GM19023 (cell line): ENCODE results near the gene BRD9.
A peak's percentile ranks its signal among the peaks of the same experiment; 100 is the strongest.
"Not testable (repeated sequence)": the region's sequence is repeated elsewhere in the genome, so short reads cannot be mapped to it uniquely, and the experiment has no call there.

Source experiments
- ATAC-seq: cut with Tn5 transposase; IDR thresholded peaks from one replicate; pipeline ENCODE4 v1.9.1; 2021; ENCODE audit warnings: mild to moderate bottlenecking, moderate library complexity; ENCODE audit not compliant: unreplicated experiment

The BRD9 gene

GRCh38 chr5:923281-923873 is 30.8 kb upstream of the BRD9 start:
- peak; percentile 84 for ATAC-seq

GRCh38 chr5:922436-923280 is 30.1 kb upstream of the BRD9 start:
- ATAC-seq = no peak

DNA sequence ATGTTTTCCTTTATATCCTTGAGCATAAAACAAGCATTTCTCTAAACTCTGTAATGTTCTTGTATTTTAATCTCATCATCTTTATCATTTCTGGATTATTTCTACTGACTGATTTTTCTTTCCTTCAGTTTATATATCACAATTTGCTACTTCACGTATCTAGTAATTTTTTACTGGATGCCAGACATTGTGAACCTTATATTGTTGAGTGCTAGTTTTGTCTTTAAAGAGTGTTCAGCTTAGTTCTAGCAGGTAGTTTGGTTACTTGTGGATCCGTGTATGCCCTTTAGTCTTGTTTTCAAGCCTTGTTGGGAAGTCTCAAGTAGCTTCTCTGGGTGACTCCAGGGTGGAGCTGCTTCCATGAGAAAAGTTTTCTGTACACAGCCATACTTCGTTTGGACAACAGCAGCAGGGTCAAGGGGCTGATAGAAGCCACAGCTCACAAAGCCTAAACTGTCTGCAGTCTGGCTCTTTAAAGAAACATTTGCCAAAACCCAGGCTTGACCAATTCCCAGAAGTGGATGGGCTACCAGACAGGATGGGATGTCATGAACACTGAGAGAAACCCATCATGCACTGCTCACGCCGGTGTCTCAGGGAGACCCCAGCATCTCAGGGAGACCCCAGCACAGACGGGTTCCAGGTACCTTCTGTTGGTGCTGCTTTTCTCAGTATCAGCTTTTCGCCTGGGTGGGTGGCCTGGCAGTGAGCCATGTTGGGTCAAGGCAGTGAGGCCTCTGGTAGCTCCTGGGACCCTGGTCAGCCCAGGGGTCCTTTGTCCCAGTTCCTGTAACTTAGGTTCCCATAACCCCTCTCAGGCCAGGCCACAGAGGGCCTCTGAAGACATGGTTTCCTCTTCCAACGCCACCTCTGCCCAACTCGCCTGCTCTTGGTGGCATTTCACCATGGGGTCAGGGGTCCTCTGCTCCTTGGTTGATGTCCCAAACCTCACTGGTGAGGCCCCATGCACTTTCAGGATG is 29.1 kb upstream of the BRD9 start:
- no peak for ATAC-seq

DNA sequence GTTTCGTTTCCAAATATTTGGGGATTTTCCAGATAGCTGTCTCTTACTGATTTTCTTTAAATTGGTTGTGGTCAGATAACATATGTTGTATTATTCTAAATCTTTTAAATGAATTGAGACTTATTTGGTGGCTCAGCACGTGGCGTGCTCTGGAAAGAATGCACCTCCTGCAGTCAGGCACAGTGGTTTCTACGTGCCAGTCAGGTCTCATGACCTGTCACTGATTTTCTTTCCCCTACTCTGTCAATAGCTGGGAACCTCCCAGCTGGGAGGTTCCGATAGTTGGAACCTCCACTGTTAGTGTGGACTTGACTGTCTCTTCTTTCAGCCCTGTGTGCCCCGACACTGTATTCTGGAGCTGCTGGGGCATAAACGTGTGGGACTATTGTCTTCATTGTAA is 27.7 kb upstream of the BRD9 start:
- ATAC-seq = no peak

DNA sequence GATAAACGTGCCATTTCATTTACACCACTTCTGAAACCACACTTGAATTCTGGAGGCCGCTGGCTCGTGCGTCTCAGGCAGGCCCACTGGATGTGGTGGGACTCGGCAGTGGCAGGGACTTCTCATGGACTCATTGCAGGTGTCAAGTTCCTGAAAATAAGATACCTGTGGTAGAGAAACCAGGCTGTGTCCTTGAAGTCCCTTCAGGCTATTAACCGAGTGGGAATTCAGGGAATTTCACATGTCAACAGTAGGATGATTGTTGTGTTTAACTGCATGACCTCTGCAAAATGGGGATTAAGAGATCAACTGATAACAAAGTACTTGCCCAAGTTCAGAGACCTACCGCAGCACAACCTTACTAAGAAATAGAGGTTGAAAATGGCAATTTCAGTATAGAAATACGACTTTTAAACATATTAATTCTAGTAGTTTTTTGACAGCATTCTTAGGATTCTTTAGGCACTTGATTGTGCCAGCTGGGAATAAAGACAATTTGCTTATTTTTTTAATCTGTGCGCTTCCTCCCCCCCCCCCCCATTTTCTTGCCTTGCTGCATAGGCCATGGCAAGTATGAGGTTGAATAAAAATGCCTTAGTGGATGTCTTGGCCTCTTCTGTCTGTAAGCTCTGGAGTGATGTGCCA is 26.9 kb upstream of the BRD9 start:
- ATAC-seq = no peak

- not testable (repeated sequence) for ATAC-seq
These were observed 26.1 kb upstream of the BRD9 start for GRCh38 chr5:918717-919116.

- ATAC-seq = no peak
These were observed 24.1 kb upstream of the BRD9 start for GRCh38 chr5:916441-917293.

DNA sequence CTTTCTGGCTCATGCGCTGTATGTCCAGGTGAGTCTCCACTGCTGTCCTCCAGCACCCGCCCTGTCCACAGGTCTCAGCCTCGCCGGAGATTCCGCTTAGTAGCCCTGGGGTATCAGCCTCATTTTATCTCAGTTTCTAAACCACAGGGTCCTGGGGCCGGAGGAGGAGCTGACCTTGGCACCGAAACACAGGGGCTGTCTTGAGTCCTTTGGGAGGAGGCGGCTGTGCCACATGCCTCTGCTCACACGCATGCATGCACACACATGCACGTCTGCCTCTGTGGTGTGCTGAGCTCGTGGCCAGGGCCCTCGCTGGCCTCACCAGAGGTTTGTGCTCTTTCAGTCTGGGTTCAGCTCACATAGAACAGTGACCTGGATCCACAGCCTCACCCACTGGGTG is 23.3 kb upstream of the BRD9 start:
- ATAC-seq = no peak

DNA sequence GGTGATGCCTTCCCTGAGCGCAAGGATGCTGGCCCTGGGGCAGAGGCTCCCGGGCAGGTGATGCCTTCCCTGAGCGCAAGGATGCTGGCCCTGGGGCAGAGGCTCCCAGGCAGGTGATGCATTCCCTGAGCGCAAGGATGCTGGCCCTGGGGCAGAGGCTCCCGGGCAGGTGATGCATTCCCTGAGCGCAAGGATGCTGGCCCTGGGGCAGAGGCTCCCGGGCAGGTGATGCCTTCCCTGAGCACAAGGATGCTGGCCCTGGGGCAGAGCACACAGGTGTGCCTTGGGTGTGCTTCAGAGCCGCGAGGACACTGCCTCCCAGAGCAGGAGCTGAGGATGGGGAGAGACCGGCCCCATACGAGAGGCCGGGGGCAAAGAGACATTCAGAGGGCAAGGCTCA is 22.7 kb upstream of the BRD9 start:
- ATAC-seq = not testable (repeated sequence)

DNA sequence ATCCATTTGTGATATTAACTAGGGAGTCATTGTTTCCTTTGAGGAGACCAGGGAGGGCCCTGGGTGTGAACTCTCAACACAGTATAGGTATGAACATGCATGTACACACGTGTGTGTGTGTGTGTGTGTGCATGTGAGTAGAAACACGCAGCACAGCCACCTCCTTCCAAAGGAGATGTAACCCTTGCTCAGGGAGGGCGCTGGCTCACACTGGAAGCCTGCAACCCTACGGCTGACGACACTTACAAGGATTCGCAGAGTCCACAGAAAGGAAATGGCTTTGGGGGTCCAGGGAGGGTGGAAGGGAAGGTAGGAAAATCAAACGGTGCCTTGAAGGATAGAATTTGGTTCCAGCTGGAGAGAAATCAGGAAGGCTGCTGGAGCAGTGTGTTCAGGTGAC is 22.0 kb upstream of the BRD9 start:
- no peak for ATAC-seq

DNA sequence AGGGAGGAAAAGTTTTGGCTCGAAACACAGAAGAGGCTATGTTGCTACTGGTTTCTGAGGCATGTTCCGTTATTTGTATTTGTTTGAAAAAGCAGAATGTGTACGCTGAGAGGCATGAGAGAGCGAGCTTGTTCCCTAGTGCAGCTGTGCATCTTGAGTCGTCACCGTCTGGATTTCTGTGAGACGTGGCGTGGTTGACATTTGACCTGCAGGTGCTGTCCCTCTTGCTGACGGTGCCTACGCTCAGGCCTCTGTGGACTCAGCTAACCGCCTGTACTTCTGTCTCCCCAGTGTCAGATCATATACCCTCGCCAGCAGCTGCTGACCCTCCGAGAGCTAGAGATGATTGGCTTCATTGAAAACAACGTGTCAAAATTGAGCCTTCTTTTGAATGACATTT is 21.6 kb upstream of the BRD9 start:
- ATAC-seq = no peak

GRCh38 chr5:912280-913091 is 19.9 kb upstream of the BRD9 start:
- ATAC-seq = no peak

- no peak for ATAC-seq
These were observed 19.0 kb upstream of the BRD9 start for GRCh38 chr5:911601-912000.

DNA sequence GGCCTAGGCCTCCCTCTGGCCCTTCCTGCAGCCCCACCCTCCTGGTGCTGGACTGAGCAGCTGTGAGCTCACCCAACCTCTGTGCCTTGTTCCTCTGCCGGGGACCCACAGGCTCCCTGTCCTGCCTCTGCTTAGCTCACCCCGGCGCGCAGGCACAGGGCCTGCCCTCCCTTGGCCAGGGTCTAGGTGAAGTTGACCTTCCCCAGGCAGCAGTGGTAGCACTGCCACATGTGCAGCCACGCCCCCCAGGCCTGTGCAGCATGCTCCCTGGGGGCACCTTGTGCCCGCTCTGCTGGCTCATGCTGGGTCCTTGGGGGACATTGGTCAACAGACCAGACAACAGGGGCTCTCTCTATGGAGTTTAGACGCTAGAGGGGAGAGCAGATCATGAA is 18.2 kb upstream of the BRD9 start:
- no peak for ATAC-seq

- no peak for ATAC-seq
These were observed 17.6 kb upstream of the BRD9 start for GRCh38 chr5:909994-910768.

DNA sequence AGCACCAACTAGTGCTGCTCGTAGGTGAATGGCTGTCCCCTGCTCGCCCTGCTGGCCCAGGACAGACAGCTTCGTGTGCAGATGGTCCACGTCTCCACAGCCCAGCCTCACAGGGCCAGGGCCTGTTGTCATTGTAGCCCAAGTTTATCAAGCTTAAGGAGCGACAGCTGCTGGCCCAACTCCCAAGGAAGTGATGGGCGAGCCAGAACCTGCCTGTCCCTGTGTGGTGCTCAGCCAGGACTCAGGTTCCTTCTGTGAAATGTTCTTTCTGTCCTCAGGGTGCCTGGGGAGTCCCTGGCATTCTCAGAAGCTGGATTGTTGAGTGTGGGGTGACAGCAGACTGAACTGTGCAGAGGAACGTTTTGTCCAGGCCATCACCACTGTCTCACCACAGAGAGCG is 16.5 kb upstream of the BRD9 start:
- no peak for ATAC-seq

GRCh38 chr5:908172-908571 is 15.6 kb upstream of the BRD9 start:
- no peak for ATAC-seq

DNA sequence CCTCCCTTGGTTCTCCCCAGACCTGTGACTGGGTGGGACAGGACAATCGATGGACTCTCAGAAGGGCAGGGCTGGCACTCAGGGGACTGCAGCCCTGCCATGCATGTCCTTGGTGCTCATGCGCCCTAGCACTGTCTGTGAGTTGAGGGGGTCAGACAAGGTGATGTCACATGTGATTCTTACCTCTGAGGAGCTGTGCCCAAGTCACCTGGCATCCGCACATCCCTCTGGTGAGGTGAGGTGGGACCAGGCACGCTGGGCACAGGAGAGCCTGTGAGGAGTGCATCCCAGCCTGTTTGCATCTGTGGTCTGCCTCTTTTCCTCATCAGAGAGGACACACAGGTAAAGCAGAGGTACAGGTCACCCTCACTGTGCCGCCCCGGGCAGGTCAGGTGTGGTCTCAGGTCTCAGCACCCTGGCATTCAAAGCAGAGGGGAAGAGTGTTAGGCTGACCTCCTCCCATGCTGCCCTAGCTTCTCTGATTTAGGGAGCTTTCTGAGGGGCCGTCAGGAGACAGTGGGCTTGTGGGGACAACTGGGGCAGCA is 14.8 kb upstream of the BRD9 start:
- no peak for ATAC-seq
